PC-3 (cell line): ENCODE data around the gene TOX4. TPM values are rescaled to one million over a fixed set of nuclear protein-coding genes. Genes with fewer than 3 reads are reported as not detected.
A peak's percentile ranks its signal among the peaks of the same experiment; 100 is the strongest.

Experiments used
- ATAC-seq: fragments of 200-7000 bp; cut with Tn5 transposase; 2 replicates; pipeline ENCODE4 v1.9.1; 2020; ENCODE audit warnings: mild to moderate bottlenecking, moderate library complexity
- BruUV-seq: library from RNA; stranded (reverse); fragments of 400-500 nt; replicated peaks from 2 replicates; lab custom pipeline; 2021; lab: Mats Ljungman, UMichigan
- CTCF ChIA-PET: fragments of 300-600 bp; sonication (Branson Sonifier 250); formaldehyde crosslinking; loops from one replicate; lab custom pipeline; 2022; ENCODE audit warnings: antibody characterized with exemption; lab: Charles Lee
- POLR2A ChIA-PET: fragments of 300-600 bp; sonication (Branson Sonifier 250); formaldehyde crosslinking; loops from one replicate; lab custom pipeline; 2022; ENCODE audit warnings: antibody characterized with exemption; ENCODE audit not compliant: unreplicated experiment; lab: Charles Lee
- DNase-seq: peaks from one replicate; pipeline ENCODE4 v3.0.0-alpha.2; 2015
- H2AFZ ChIP-seq: fragments of 300-600 bp; sonication (generic); 2 replicates; pipeline ENCODE4 v1.6.0; 2016; ENCODE audit warnings: antibody characterized with exemption, low read length
- H3F3A ChIP-seq: fragments of 300-600 bp; sonication (generic); one replicate; pipeline ENCODE4 v1.6.0; 2017; ENCODE audit warnings: antibody characterized with exemption, low read length, control low read depth, mild to moderate bottlenecking; ENCODE audit not compliant: unreplicated experiment
- H3K27ac ChIP-seq: fragments of 300-600 bp; sonication (generic); 2 replicates; pipeline ENCODE4 v1.5.1; 2016; ENCODE audit warnings: mild to moderate bottlenecking, low read length
- H3K27me3 ChIP-seq: fragments of 300-600 bp; sonication (generic); 2 replicates; pipeline ENCODE4 v1.6.1; 2016; ENCODE audit warnings: low read length, mixed read lengths
- H3K36me3 ChIP-seq: fragments of 300-600 bp; sonication (generic); 2 replicates; pipeline ENCODE4 v1.6.1; 2016; ENCODE audit warnings: low read depth, mixed run types, low read length, mixed read lengths
- H3K4me1 ChIP-seq: fragments of 300-600 bp; sonication (generic); 2 replicates; pipeline ENCODE4 v1.5.1; 2016; ENCODE audit warnings: low read length; ENCODE audit not compliant: insufficient read depth
- H3K4me2 ChIP-seq: fragments of 300-600 bp; sonication (generic); 2 replicates; pipeline ENCODE4 v1.6.0; 2016; ENCODE audit warnings: low read length
- H3K4me3 ChIP-seq: fragments of 300-600 bp; sonication (generic); 2 replicates; pipeline ENCODE4 v1.5.1; 2016; ENCODE audit warnings: mild to moderate bottlenecking, low read length, mixed read lengths
- H3K79me2 ChIP-seq: fragments of 300-600 bp; sonication (generic); 2 replicates; pipeline ENCODE4 v1.6.1; 2017; ENCODE audit warnings: low read length, mixed read lengths
- H3K9ac ChIP-seq: fragments of 300-600 bp; sonication (generic); 2 replicates; pipeline ENCODE4 v1.6.0; 2016; ENCODE audit warnings: mild to moderate bottlenecking, low read length
- H3K9me2 ChIP-seq: fragments of 300-600 bp; sonication (generic); replicated peaks from 2 replicates; pipeline ENCODE4 v1.6.1; 2016; ENCODE audit warnings: mixed run types, low read length, mixed read lengths
- H3K9me3 ChIP-seq: fragments of 300-600 bp; sonication (generic); 2 replicates; pipeline ENCODE4 v1.6.1; 2016; ENCODE audit warnings: low read length, mixed read lengths
- H4K20me1 ChIP-seq: fragments of 300-600 bp; sonication (generic); 2 replicates; pipeline ENCODE4 v1.6.1; 2016; ENCODE audit warnings: low read length, mixed read lengths
- CTCF ChIP-seq: fragments of 300-600 bp; sonication (generic); conservative IDR thresholded peaks from 2 replicates; pipeline ENCODE4 v1.5.1; 2017; ENCODE audit warnings: antibody characterized with exemption, low read depth, mild to moderate bottlenecking, low read length
- EZH2 ChIP-seq: fragments of 300-600 bp; sonication (generic); IDR thresholded peaks from one replicate; pipeline ENCODE4 v1.6.1; 2017; ENCODE audit warnings: antibody characterized with exemption, mild to moderate bottlenecking, low read length; ENCODE audit not compliant: unreplicated experiment
- EZH2phosphoT487 ChIP-seq: fragments of 300-600 bp; sonication (generic); IDR thresholded peaks from 2 replicates; pipeline ENCODE4 v1.6.1; 2018; ENCODE audit warnings: mild to moderate bottlenecking, antibody characterized with exemption, low read length, borderline replicate concordance
- intact Hi-C: fragments of 100-400 bp; cut with micrococcal nuclease; formaldehyde crosslinking; loops from 2 replicates; pipeline ENCODE4 v1.9.0; 2023
- total RNA-seq: library from RNA; depleted of rRNA; stranded (reverse); fragments of >200 nt; gene quantifications from 2 replicates; pipeline ENCODE4 v1.2.3, GENCODE V29; 2014

The TOX4 gene
- total RNA-seq, 1 experiment from 2014 or later: 26.7 TPM

GRCh38 chr14:21449899-21450216 lies 27.1 kb upstream of the TOX4 start:
- TF ChIP-seq CTCF (no peak), EZH2 (no peak), EZH2phosphoT487 (no peak)
- Histone ChIP-seq H3K4me1 (peaks cover 8% of the 10 kb centered on the region), H3K9me2 (no peaks in the 10 kb centered on the region), H3F3A (no peaks in the 10 kb centered on the region), H3K27me3 (no peaks in the 10 kb centered on the region), H3K9me3 (no peaks in the 10 kb centered on the region), H4K20me1 (peaks cover 18% of the 10 kb centered on the region; the same call in 1 of the 2 replicates), H2AFZ (no peak overlapping the region), H3K27ac (no peak overlapping the region), H3K4me2 (no peak overlapping the region), H3K4me3 (no peak overlapping the region), H3K79me2 (peaks cover 100% of the 10 kb centered on the region), H3K9ac (no peak overlapping the region), H3K36me3 (peaks cover 3% of the 10 kb centered on the region; the same call in 1 of the 2 replicates)
- ChIA-PET CTCF (no interaction called here), POLR2A (no interaction called here)
- no TSS peak for BruUV-seq
- intact Hi-C loops: no loop called here
- DNase-seq (no peak), ATAC-seq (no peak)

GRCh38 chr14:21454843-21455544 lies 22.0 kb upstream of the TOX4 start:
- no peaks in the 10 kb centered on the region for H3K9me3 ChIP-seq
- no peak for TF ChIP-seq EZH2phosphoT487
- TF ChIP-seq CTCF: no peak
- TF ChIP-seq EZH2: no peak
- H3K27me3 ChIP-seq: no peaks in the 10 kb centered on the region
- no TSS peak for BruUV-seq
- H3K4me3 ChIP-seq: peak overlapping the region; percentile 97
- ChIA-PET CTCF (interaction anchor here (0.9 to 2.1 kb wide), 2 partner anchors 18 to 23 kb away, joined by 4 to 17 read pairs; no protein-coding TSS in a partner anchor), POLR2A (interaction anchor here (1.9 kb wide), 1 partner anchor 18 kb away, joined by 16 read pairs; no protein-coding TSS in a partner anchor)
- ATAC-seq (no peak), DNase-seq (no peak)
- no peaks in the 10 kb centered on the region for H3F3A ChIP-seq
- H3K36me3 ChIP-seq: no peaks in the 10 kb centered on the region
- H4K20me1 ChIP-seq: peaks cover 9% of the 10 kb centered on the region; the same call in 1 of the 2 replicates
- H3K27ac ChIP-seq: no peak overlapping the region; the same call in 1 of the 2 replicates
- peaks cover 12% of the 10 kb centered on the region for H3K4me1 ChIP-seq
- H3K4me2 ChIP-seq: peak overlapping the region; percentile 93
- intact Hi-C loops: no loop called here
- peak overlapping the region; percentile 95 for H3K9ac ChIP-seq
- H2AFZ ChIP-seq: 0 out of 2 replicates have a peak overlapping the region, but pooled peaks have one; percentile 81
- no peaks in the 10 kb centered on the region for H3K9me2 ChIP-seq
- H3K79me2 ChIP-seq: peaks cover 59% of the 10 kb centered on the region

GRCh38 chr14:21455592-21455911 lies 21.4 kb upstream of the TOX4 start:
- ChIA-PET POLR2A (interaction anchor here (1.9 kb wide), 1 partner anchor 18 kb away, joined by 16 read pairs; no protein-coding TSS in a partner anchor), CTCF (interaction anchor here (0.6 to 2.1 kb wide), 4 partner anchors 18 to 312 kb away, joined by 3 to 17 read pairs (median 4); no protein-coding TSS in a partner anchor)
- DNase-seq (peak; percentile 12), ATAC-seq (peak; percentile 22)
- Histone ChIP-seq H3K4me3 (peak overlapping the region; percentile 97), H3K4me1 (peaks cover 12% of the 10 kb centered on the region), H4K20me1 (peaks cover 8% of the 10 kb centered on the region; the same call in 1 of the 2 replicates), H3K9me2 (no peaks in the 10 kb centered on the region), H3K9ac (peak overlapping the region; percentile 95), H3K36me3 (no peaks in the 10 kb centered on the region), H3K4me2 (peak overlapping the region; percentile 93), H3K27ac (peak overlapping the region; percentile 61), H3F3A (no peaks in the 10 kb centered on the region), H3K9me3 (no peaks in the 10 kb centered on the region), H2AFZ (peak overlapping the region; percentile 81), H3K79me2 (peaks cover 53% of the 10 kb centered on the region), H3K27me3 (no peaks in the 10 kb centered on the region)
- intact Hi-C loops: no loop called here
- TF ChIP-seq EZH2 (no peak), EZH2phosphoT487 (no peak), CTCF (no peak)
- BruUV-seq: TSS peak; percentile 51
